Stimulated activated CD4-positive, alpha-beta T cell treated with anti-CD3 and anti-CD28 coated beads, Interleukin-2, amount 100 ng/mL, for 48 hours (primary cell): ENCODE results near the gene CUL7.
"Not testable (repeated sequence)": the region's sequence is repeated elsewhere in the genome, so short reads cannot be mapped to it uniquely, and the experiment has no call there.

Experiments used
- DNase-seq, 2 donors: peaks; one replicate each; pipeline ENCODE4 v3.0.0-alpha.2; 2020

The CUL7 gene

DNA sequence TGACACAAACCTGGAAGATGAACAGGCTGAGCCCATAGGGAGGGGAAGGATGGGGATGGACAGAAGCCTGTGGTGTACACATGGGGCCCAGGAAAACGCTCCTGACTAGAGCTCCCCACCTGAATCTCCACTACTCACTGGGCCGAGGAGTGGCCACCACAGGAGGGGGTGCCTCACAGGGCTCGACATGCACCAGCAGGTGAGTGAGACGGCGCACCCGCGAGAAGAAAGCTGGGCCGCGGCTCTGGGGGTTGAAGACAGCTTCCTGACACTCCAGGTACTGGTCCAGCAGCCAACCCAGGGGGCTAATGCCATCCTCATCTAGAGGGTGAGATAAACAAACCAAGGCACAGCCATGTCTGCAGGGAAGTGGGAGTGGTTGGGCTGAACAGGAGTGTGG is 10.3 kb downstream of the CUL7 start:
- DNase-seq, result no peak

DNA sequence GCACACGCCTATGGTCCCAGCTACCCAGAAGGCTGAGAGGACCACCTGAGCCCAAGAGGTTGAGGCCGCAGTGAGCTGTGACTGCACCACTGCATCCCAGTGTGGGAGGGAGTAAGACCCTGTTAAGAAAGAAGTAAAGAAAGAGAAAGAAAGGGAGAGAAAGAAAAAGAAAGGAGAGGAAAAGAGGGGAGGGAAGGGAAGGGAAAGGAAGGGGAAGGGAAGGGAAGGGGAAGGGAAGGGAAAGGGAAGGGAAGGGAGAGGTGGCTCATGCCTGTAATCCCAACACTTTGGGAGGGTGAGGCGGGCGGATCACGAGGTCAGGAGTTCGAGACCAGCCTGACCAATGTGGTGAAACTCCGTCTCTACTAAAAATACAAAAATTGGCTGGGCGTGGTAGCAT is 12.2 kb downstream of the CUL7 start:
- not testable (repeated sequence) for DNase-seq

DNA sequence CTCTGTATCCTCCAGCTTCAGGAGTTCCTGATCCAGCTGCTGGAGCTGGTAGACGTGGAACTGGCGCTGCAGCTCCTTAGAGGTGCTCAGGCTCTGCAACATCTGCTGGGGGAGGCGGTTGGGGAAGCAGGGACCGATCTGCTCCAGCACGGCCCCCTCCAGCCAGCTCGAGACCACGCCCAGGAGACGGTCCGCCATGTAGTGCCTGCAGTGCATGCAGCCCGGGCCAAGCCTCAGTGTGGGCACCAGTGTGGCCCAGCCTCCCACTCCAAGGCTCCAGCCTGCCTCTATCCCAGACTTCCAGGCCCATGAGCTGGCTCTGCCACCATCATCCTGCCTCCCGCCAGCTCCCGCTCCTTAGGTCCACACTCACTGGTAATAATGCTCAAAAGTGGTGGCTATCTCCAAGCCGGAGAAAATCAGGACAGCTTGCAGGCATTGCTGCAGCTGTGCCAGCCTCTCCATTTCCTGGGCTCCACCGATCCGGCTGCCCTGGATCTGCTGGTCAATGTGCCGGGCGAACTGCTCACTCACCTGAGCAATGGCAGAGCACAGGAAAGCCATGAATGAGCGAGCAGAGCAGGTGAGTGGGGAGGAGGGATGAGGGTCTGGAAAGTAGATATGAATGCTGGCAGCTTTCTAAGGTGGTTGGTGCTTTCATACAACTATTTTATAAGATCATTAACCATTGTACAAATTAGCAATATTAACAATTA is 13.0 kb downstream of the CUL7 start:
- DNase-seq, result no peak

DNA sequence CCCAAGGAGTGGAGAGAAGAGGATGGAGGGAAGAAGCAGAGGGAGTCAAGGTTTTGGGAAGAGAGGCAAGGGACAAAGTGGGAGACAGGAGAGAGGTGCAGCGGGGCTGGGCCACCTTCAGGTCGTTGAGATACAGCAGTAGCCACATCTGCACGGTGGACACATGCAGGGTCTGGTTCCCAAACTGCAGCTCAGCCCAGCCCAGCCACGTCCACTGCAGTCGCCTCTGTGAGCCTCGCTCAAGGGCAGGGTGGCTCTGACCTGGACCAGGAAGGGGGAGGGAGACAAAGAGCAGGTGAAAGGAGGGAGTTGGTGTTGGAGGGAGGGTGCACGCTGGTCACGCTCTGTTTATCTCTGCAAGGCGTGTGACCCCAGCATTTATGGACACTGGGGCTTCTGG is 14.9 kb downstream of the CUL7 start:
- no peak for DNase-seq

- no peak for DNase-seq
These were observed 15.9 kb downstream of the CUL7 start for GRCh38 chr6:43037706-43038105.

DNA sequence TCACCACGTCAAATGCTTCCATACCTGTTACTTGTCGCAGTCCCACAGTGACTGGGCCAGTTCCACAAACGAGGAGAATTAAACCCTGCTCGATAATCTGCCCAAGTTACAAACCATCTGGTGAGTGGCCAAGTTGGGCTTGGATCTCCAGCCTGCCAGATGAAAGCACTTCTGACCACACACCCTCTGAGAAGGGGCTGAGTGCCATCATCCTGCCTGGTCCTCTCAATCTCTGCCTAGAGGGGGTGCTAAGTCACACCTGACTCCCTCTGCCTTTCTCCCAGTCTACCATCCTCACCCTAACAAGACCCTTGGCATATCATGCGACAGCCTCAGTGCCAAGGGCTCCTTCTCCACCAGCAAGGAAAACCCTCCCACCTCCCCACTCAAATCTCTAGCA is 16.5 kb downstream of the CUL7 start:
- no peak for DNase-seq

DNA sequence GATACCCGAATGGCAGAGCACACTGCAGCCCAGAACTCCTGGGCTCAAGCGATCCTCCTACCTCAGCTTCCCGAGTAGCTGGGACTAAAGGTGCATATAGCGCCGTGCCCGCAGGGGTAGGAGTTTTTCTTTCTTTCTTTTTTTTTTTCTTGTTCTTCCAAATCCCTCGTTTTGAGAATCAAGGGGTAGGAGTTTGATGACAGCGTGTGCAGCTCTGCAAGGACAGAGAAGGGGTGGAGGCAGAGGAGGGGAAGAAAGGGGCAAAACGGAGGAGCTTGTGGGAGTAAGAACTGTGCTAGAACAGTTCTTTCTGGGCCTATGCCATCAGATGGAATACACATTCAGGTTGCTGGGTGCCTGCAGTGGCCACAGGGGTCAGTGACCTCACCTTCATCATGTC is 16.9 kb downstream of the CUL7 start:
- no peak for DNase-seq

GRCh38 chr6:43035495-43036194 is 18.0 kb downstream of the CUL7 start:
- DNase-seq, result no peak

DNA sequence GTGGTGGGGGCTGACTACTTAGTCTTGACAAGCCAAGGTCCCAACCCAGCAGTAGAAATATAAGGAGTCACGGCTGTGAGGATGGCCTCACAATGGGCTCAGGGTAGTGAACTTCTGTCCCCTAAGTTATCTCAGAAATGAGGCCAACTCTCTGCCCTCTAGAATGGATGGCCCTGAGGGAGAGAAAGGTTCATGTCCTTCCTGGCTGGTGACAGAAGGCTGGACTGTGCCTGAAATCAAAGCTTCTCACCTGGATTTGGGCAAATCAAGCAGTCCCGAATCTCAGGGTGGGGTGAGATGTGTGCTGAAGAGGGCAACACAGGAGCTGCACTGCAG is 19.5 kb downstream of the CUL7 start:
- DNase-seq, result no peak

GRCh38 chr6:43033496-43034189 is 20.0 kb downstream of the CUL7 start:
- DNase-seq, result no peak

DNA sequence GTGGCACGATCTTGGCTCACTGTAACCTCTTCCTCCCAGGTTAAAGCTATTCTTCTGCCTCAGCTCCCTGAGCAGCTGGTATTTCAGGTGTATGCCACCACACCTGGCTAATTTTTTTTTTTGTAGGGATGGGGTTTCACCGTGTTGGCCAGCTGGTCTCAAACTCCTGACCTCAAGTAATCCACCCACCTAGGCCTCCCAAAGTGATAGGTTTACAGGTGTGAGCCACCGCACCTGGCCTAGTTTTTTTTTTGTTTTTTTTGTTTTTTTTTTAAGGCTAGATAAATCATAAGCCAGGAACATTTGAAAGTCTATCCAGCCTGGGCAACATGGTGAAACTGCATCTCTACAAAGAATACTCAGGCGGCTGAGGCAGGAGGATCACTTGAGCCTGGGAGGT is 21.3 kb downstream of the CUL7 start:
- DNase-seq, result no peak

DNA sequence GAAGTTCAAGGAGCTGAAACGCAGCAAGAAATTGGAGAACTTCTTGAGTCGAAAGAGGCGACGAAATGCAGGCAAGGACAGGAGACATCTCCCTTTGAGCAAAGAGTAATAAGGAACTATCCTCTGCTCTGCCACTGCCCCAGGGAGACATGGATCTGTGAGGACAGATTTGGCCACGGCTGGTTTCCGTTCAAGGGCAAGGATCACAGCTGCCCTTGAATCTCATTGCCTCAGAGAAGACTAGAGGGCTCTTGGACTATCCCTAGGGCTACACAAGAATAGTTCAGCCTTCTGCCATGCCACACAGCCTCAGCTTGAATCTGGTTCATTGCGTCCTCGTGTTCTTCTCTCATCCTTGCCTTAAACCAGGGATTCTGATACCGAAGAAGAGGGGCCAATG is 24.5 kb downstream of the CUL7 start:
- no peak for DNase-seq

- DNase-seq, result no peak
These were observed 27.3 kb downstream of the CUL7 start for GRCh38 chr6:43026365-43026764.

GRCh38 chr6:43024436-43024835 is 29.2 kb downstream of the CUL7 start:
- no peak for DNase-seq

GRCh38 chr6:43021270-43022047 is 32.2 kb downstream of the CUL7 start, which contains the start of gene RRP36:
Gene RRP36, plus strand, starts transcription at chr6:43021623. Its CDS starts 32 bp downstream, at chr6:43021655.
- DNase-seq, result peak; percentile 66 to 68

DNA sequence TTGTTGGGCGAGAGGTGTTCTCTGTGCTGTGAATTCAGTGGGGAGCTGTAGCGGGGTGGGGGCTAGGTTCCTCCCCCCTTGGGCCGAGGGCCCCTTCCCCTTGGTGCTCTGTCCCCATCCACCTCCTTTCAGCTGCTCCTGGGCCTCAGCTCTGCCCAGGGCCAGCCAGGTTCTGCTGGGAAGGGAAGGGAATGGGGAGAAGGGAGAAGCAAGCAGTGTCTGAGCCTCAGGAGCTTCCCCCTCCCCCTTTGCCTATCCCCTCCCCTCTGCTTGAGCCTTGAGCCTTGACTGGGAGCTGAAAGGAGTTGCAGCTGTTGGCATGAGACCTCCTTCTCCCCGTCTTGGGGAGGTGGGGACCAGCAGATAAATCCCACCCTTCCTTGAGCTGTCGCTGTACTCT is 32.8 kb downstream of the CUL7 start:
- no peak for DNase-seq

DNA sequence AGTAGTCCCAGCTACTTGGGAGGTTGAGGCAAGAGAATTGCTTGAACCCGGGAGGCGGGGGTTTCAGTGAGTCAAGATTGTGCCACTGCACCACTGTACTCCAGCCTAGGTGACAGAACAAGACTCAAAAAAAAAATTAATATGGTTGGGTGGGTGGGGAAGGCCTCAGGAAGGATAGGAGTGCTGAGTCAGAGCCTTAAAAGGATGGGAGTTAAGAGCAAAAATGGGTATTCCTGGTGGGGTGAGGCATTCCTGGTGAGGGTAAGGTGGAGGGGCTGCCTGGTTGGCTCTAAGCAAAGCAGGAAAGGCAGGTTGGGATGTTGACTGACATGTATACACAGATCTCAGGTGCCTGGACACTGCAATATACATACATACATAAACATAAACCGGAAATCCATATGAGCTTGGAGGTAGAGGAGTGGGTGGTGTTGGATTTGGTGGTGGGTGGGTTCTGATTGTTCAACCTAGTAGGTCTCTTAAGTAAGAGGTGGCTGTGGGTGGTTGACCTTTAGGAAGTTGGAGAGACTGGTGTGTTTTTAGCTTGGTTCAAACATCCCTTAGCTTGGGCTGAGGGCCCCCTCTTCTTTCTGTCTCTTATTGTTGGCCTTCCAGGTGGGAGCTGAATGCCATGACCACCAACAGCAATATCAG is 33.5 kb downstream of the CUL7 start:
- DNase-seq, result no peak

DNA sequence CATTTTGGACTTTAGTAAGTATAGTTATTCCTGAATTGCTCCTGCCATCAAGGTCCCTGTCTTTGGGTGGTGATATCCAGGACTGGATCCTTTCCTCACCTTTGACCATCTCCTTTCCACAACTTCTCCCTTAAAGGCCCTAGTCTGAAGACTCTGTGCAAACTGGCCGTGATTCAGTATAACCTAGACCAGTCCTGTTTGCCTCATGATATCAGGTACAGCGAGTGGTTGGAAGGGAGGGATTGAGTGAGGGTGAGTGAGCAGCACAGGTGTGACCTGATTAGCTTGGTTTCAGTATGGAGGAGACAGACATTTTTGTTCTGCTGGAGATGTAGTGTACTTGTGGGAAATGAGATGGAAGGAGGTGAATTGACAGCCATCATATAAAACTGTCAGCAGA is 34.5 kb downstream of the CUL7 start:
- no peak for DNase-seq

DNA sequence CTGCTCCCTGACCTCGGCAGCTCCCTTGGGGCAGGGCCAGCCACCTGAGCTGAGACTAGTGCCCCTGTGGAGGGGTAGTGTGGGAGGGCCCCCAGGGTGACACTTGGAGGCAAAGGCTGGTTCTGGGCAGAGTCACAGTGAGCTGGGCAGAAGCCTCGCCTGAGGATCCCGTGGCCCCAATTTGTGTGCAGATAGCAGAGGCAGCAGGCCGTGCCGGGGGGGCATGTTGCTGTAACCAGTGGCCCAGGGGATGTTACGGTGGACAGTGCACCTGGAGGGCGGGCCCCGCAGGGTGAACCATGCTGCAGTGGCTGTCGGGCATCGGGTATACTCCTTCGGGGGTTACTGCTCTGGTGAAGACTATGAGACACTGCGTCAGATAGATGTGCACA is 36.7 kb downstream of the CUL7 start:
- no peak for DNase-seq

- no peak for DNase-seq
These were observed 37.3 kb downstream of the CUL7 start for GRCh38 chr6:43016176-43016942.

- DNase-seq, result no peak
These were observed 39.2 kb downstream of the CUL7 start for GRCh38 chr6:43014434-43014909.
